Activated naive CD4-positive, alpha-beta T cell treated with anti-CD3 and anti-CD28 coated beads, Interleukin-2, amount 50 U/mL, for 72 hours (primary cell): ENCODE results near the gene ANO2. TPM values are rescaled to one million over a fixed set of nuclear protein-coding genes. Genes with fewer than 3 reads are reported as not detected.

Source experiments
- ATAC-seq, 2 donors: fragments of 150-1000 bp; cut with Tn5 transposase; 2 replicates each; pipeline ENCODE4 v1.10.0; 2021; ENCODE audit warnings: mild to moderate bottlenecking in 2 of 2, moderate library complexity in 2 of 2
- DNase-seq, 2 donors: peaks; one replicate each; pipeline ENCODE4 v3.0.0; 2021 to 2022; ENCODE audit warnings: low spot score in 2 of 2
- H3K27ac Mint-ChIP-seq, 2 donors: one replicate each; pipeline ENCODE4 v1.8.0; 2022; ENCODE audit warnings: mild to moderate bottlenecking in 2 of 2, mixed read lengths in 2 of 2
- H3K36me3 Mint-ChIP-seq, 2 donors: one replicate each; pipeline ENCODE4 v1.8.0; 2022; ENCODE audit warnings: mixed read lengths in 2 of 2
- H3K9me3 Mint-ChIP-seq, 2 donors: one replicate each; pipeline ENCODE4 v1.8.0; 2022; ENCODE audit warnings: mixed read lengths in 2 of 2
- total RNA-seq, 2 donors: library from RNA; stranded (reverse); gene quantifications; one replicate each; pipeline ENCODE4 v1.2.3, GENCODE V29; 2022

ANO2 gene
- total RNA-seq, 2 donors from 2014 or later = not detected

GRCh38 chr12:5588591-5588990 is 356.5 kb downstream of the ANO2 start:
- Mint-ChIP-seq H3K27ac (no peak overlapping the region), H3K9me3 (no peaks in the 10 kb centered on the region), H3K36me3 (no peaks in the 10 kb centered on the region)
- ATAC-seq = no peak
- DNase-seq = no peak

- no peak for DNase-seq
- Mint-ChIP-seq H3K27ac (no peak overlapping the region), H3K9me3 (no peaks in the 10 kb centered on the region), H3K36me3 (no peaks in the 10 kb centered on the region)
- ATAC-seq = no peak
Measured at GRCh38 chr12:5588176-5588575, 356.9 kb downstream of the ANO2 start.

- Mint-ChIP-seq H3K27ac (no peak overlapping the region), H3K36me3 (no peaks in the 10 kb centered on the region), H3K9me3 (no peaks in the 10 kb centered on the region)
- DNase-seq = no peak
- ATAC-seq = no peak
Measured at GRCh38 chr12:5587711-5588121, 357.3 kb downstream of the ANO2 start.

GRCh38 chr12:5586201-5586600 is 358.9 kb downstream of the ANO2 start:
- Mint-ChIP-seq H3K36me3 (no peaks in the 10 kb centered on the region), H3K27ac (no peak overlapping the region), H3K9me3 (no peaks in the 10 kb centered on the region)
- ATAC-seq (no peak), DNase-seq (no peak)

GRCh38 chr12:5585178-5585577 is 359.9 kb downstream of the ANO2 start:
- Mint-ChIP-seq H3K27ac (no peak overlapping the region), H3K9me3 (no peaks in the 10 kb centered on the region), H3K36me3 (no peaks in the 10 kb centered on the region)
- ATAC-seq = no peak
- no peak for DNase-seq

GRCh38 chr12:5584412-5585175 is 360.5 kb downstream of the ANO2 start:
- no peaks in the 10 kb centered on the region for H3K9me3 Mint-ChIP-seq
- ATAC-seq (no peak), DNase-seq (no peak)
- H3K27ac Mint-ChIP-seq = no peak overlapping the region
- no peaks in the 10 kb centered on the region for H3K36me3 Mint-ChIP-seq

GRCh38 chr12:5582541-5582940 is 362.5 kb downstream of the ANO2 start:
- no peaks in the 10 kb centered on the region for H3K9me3 Mint-ChIP-seq
- H3K36me3 Mint-ChIP-seq = no peaks in the 10 kb centered on the region
- H3K27ac Mint-ChIP-seq = no peak overlapping the region
- DNase-seq (no peak), ATAC-seq (no peak)

- ATAC-seq (no peak), DNase-seq (no peak)
- Mint-ChIP-seq H3K27ac (no peak overlapping the region), H3K9me3 (no peaks in the 10 kb centered on the region), H3K36me3 (no peaks in the 10 kb centered on the region)
Measured at GRCh38 chr12:5582018-5582417, 363.0 kb downstream of the ANO2 start.

- H3K27ac Mint-ChIP-seq = no peak overlapping the region
- no peak for DNase-seq
- no peaks in the 10 kb centered on the region for H3K36me3 Mint-ChIP-seq
- no peaks in the 10 kb centered on the region for H3K9me3 Mint-ChIP-seq
- no peak for ATAC-seq
Measured at GRCh38 chr12:5581616-5582015, 363.4 kb downstream of the ANO2 start.

- DNase-seq = no peak
- ATAC-seq = no peak
- Mint-ChIP-seq H3K9me3 (no peaks in the 10 kb centered on the region), H3K27ac (no peak overlapping the region), H3K36me3 (no peaks in the 10 kb centered on the region)
Measured at GRCh38 chr12:5581019-5581418, 364.0 kb downstream of the ANO2 start.

GRCh38 chr12:5578775-5579174 is 366.3 kb downstream of the ANO2 start:
- Mint-ChIP-seq H3K9me3 (no peaks in the 10 kb centered on the region), H3K27ac (no peak overlapping the region), H3K36me3 (no peaks in the 10 kb centered on the region)
- DNase-seq = no peak
- ATAC-seq = no peak

GRCh38 chr12:5577741-5578140 is 367.3 kb downstream of the ANO2 start:
- Mint-ChIP-seq H3K9me3 (no peaks in the 10 kb centered on the region), H3K27ac (no peak overlapping the region), H3K36me3 (no peaks in the 10 kb centered on the region)
- DNase-seq = no peak
- no peak for ATAC-seq

GRCh38 chr12:5577211-5577612 is 367.8 kb downstream of the ANO2 start:
- DNase-seq (no peak), ATAC-seq (no peak)
- Mint-ChIP-seq H3K36me3 (no peaks in the 10 kb centered on the region), H3K9me3 (no peaks in the 10 kb centered on the region), H3K27ac (no peak overlapping the region)

GRCh38 chr12:5575987-5576386 is 369.1 kb downstream of the ANO2 start:
- Mint-ChIP-seq H3K27ac (no peak overlapping the region), H3K9me3 (no peaks in the 10 kb centered on the region), H3K36me3 (no peaks in the 10 kb centered on the region)
- DNase-seq = no peak
- ATAC-seq = no peak

- Mint-ChIP-seq H3K36me3 (no peaks in the 10 kb centered on the region), H3K9me3 (no peaks in the 10 kb centered on the region), H3K27ac (no peak overlapping the region)
- DNase-seq = no peak
- ATAC-seq = no peak
Measured at GRCh38 chr12:5575232-5575631, 369.8 kb downstream of the ANO2 start.

GRCh38 chr12:5573390-5573789 is 371.7 kb downstream of the ANO2 start:
- DNase-seq (no peak), ATAC-seq (no peak)
- H3K9me3 Mint-ChIP-seq = no peaks in the 10 kb centered on the region
- no peak overlapping the region for H3K27ac Mint-ChIP-seq
- no peaks in the 10 kb centered on the region for H3K36me3 Mint-ChIP-seq

- ATAC-seq = no peak
- no peak overlapping the region for H3K27ac Mint-ChIP-seq
- no peak for DNase-seq
- no peaks in the 10 kb centered on the region for H3K9me3 Mint-ChIP-seq
- no peaks in the 10 kb centered on the region for H3K36me3 Mint-ChIP-seq
Measured at GRCh38 chr12:5571115-5571514, 373.9 kb downstream of the ANO2 start.

GRCh38 chr12:5570416-5570815 is 374.6 kb downstream of the ANO2 start:
- no peak for ATAC-seq
- Mint-ChIP-seq H3K9me3 (no peaks in the 10 kb centered on the region), H3K27ac (no peak overlapping the region), H3K36me3 (no peaks in the 10 kb centered on the region)
- DNase-seq = no peak
